Measurements from ENCODE around the gene NRG3.

DNA sequence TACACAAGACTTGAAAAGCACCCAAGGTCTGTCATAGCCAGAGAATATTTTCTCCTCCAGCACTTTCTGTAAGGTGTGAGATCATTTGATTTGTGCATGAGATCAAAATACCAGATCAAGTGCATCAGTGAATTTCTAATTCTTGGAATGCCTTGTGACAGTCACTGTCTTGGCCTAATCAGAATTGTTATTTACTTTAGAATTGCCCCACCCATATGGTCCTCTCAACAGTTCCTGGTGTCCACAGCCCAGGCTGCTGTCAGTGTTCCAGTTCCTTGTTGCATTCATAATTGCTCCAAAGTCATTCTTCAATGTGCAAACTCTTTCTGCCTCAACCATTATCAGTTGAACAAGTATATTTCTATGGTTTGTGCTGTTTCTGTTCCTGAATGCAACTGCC is 770.2 kb downstream of the NRG3 start:
- no peak for TF ChIP-seq POLR2AphosphoS5 (IDR thresholded peaks at IDR 0.05; ENCODE audit: low read depth, low read length)
- no peak for TF ChIP-seq POLR2A (IDR thresholded peaks at IDR 0.05; ENCODE audit: low read depth, low read length)

All from GM12891 (cell line).